HG03354 (cell line): ENCODE results near the gene TBC1D19.
A peak's percentile ranks its signal among the peaks of the same experiment; 100 is the strongest.

Experiments used
- ATAC-seq: cut with Tn5 transposase; IDR thresholded peaks from one replicate; pipeline ENCODE4 v1.9.1; 2021; ENCODE audit warnings: mild to moderate bottlenecking; ENCODE audit not compliant: unreplicated experiment, poor library complexity, severe bottlenecking

Gene TBC1D19

DNA sequence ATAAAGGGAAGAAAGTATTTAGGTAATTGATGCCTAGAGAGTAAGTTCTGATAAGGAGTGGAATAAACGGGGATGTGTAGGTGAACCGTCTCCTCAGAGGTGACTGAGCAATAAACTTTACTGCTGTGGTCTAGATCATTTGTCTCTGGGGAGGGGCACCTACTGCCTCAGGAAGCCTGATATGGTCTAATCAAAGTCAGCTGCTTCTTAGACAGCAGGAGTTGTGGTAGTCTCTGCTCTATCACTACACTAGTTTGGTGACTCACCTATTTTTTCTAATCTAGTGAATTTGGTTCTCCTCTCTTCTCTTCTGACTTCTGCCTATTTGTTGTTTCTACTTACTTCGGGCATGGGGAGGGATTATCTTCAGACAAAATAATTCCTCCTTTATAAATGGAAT, 181.6 kb downstream of the TBC1D19 start:
- ATAC-seq = no peak

DNA sequence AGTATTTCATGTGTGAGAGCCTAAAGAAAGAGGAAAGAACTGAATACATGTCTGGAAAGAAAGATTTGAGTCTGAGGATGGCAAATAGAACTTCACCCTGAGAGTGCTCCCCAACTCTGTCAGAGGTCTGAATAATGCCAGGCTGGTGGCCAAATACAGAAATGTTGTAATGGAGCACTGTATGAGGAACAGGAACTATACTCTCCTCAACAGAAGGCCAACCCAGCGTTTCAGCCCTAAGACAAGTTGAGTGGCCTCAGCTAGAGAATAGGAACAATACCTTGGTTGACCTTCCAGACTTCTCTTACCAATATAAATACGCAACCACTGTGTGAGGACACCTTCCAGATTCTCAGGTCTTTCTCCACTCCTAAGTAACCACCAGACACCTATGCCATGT, 182.3 kb downstream of the TBC1D19 start:
- ATAC-seq = no peak

DNA sequence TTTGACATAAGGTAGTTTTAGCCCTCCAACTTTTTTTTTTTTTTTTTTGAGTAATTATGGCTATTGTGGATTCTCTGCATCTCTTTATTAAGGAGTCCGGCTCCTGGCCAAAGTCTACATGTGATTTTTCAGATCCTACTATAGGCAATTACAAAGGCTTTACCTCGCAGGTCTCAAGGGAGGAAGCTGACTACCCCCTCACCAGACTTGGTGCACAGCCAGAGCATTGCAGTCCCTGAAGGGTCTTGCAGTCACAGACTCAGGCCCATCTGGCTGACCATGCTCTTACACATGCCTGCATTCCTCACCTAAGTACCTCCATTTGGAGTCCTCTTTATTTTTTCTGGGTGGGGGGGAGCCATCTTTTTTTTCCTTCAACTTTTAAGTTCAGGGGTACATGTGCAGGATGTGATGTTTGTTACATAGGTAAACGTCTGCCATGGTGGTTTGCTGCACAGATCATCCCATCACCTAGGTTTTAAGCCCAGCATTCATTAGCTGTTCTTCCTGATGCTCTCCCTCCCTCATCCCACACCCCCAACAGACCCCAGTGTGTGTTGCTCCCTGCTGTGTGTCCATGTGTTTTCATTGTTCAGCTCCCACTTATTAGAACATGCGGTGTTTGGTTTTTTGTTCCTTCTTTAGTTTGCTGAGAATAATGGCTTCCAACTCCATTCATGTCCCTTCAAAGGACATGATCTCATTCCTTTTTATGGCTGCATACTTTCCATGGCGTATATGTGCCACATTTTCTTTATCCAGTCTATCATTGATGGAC, 188.4 kb downstream of the TBC1D19 start:
- ATAC-seq = no peak

DNA sequence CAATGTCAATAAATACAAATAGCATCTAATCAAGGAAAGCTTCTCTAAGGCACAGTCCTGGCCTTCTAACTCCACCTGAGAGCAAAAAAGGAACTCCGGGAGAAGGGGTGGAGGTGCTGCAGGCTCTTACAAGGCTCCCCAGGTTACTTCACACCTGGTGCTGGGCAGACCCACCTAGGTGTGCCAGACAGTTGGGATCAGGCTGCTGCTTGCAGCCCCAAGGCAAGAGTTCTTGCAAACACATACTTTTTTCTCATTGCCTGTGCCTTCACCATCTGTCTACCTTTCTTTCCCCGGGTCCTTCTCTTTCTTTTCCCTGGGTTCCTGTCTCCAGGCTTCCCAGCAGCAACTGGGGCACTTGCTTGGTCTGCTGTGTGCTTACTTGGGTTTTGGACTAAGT, 195.3 kb downstream of the TBC1D19 start:
- no peak for ATAC-seq

DNA sequence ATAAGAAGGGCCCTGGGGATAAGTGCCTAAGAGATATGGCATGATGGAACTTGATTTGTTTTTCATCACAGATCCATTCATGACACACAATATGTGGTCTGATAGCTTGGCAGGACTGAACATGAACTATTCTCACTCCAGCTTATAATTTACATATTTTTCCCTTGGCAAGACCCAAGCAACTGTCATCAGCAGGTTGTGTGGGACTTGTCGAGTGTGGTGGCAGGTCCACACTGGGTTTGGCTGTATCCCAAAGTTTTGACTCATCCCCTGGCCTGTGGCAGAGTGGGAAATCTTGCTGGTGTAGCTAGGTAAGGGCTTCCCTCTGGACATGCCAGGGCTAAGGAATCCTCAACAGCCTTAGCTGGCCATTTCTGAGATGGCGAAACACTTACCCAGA, 195.8 kb downstream of the TBC1D19 start:
- ATAC-seq = no peak

DNA sequence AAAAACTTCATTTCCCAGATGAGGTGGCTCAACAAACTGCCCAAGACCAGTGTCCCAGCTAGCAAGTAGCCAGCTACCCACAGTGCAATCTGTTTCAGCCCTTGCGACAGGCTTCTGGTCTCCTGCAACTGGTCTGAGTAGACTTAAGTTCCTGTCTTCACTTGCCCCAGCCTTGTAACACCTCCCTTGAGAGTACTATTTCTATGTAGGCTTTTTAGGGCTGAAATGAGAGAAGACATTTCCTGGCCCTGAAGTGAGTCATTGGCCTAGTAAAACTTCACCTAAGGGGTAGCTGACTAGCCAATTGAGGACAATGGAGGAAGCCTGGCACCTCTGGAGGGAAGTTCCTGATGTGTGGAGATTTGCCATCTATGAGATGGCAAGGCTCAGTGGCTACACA, 196.7 kb downstream of the TBC1D19 start:
- peak; percentile 94 for ATAC-seq

DNA sequence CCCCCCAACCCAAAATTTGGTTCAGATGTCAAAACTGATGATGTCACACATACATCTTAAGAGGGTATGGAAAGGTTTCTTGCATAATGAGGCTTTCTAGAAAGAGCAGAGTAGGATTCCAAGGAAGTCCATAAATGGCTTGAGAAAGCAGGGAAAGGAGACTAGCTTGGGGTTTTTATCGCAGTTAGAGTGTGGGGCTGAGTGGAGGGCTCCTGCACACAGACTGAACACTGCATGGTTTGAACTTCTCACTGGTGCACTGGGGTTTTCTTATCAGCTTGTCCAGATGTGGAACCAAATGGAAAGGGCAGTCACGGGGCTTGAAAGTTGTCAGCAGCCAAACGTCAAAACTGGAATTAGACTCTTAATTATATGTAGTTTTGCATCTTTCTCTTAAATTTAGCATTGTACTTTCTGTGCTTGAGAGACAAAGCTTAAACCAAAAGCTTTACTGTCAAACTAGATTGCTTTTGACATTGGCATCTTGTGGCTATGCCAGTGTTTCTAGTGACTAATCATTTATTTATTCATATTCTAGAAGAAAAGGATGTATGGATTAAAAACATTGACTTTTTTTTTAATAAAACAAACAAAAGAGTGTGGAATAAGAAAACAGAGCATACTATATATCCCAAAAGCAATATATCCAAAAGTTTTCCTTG, 198.4 kb downstream of the TBC1D19 start:
- ATAC-seq = no peak

DNA sequence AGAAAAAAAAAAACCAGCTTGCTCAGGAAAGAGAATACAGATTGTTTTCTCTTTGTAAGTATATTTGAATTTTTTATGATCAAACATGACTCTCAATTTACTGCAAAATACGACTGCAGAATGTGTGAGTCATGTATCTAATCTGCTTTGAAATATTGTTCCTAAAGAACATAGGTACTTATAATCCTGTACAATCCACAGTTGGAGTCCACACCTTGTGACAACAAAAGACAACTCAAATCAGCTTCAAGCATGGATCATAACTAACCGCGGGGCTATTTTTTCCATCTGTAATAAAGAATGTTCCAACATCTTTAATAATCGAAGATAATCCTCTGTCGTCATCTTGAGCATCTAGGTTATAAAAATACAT, 198.9 kb downstream of the TBC1D19 start:
- no peak for ATAC-seq

DNA sequence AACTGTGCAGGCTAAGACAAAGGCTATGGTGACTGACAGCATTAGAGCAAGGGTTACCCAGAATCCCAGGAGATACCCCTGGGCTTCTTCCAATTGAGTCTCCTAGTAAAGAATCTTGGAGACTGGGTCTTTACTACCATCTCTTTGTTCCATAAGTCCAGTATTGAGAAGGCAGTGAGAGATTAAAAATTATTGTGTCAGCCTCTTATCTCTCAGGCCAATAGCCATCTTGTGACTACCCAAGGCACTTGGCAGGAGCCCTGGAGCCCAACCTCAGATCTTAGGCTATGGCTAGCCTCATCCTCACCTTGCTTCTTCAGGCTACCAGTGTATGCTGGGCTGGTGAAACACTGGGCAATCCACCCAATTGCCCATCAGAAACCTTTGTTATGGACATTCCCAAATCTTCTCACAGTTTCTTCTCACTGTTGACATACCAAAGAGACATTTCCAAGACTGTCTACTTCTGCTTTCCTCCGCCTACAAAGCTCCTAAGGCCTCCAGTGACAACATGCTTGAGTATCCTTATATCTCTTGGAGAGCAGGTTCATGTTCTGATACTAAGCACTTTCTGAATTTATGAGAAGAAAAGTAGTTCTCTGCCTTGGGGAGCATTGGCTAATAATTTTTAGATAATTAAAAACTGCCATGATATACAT, 200.5 kb downstream of the TBC1D19 start:
- no peak for ATAC-seq

DNA sequence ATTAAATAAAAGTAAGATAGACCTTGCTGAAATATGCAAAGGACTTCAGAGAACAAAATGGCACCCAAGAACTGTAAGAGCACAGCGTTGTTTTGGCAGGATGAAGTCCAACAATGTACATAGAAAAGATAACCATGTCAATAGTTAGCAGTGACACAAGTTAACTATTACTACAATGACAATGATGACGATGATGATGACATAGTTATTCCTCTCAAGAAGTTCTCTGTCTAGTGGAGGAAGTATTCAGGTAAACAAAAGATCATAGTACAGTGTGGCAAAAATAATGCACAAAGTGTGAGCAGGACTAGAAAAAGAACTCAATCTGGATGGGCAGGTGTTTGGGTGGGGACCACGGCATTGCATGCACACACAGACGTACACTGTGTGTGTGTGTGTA, 201.4 kb downstream of the TBC1D19 start:
- no peak for ATAC-seq

DNA sequence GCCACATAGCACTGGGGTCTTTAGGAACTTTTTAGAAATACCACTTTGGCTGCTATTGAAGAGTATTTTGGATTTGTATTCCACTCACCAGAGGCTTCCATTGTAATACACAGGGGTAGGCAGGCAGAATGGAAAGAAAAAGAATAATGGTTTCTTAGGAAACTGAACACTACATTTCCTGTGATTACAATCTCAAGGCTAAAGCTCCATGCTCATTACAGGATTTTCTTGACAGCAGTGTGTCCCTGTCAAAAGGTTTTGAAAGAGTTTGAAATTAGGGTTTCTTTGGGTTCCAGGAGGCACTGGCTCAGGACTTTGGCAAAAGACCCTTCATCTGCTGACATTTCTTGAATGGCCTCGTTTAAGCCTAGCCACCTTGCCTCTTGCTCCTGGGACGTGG, 201.9 kb downstream of the TBC1D19 start:
- ATAC-seq = no peak

DNA sequence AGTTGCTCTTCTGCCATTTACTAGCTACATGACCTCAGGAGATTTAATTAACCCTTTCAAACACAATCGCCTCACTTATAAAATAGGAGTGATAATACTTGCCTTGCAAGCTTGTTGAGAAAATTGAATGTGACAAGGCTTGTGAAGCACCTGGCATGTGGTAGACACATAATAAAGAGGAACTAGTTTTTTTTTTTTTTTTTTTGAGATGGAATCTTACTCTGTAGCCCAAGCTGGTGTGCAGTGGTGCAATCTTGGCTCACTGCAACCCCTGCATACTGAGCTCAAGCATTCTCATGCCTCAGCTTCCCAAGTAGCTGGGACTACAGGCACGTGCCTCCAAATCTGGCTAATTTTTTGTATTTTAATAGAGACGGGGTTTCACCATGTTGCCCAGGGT, 203.0 kb downstream of the TBC1D19 start:
- peak; percentile 33 for ATAC-seq

DNA sequence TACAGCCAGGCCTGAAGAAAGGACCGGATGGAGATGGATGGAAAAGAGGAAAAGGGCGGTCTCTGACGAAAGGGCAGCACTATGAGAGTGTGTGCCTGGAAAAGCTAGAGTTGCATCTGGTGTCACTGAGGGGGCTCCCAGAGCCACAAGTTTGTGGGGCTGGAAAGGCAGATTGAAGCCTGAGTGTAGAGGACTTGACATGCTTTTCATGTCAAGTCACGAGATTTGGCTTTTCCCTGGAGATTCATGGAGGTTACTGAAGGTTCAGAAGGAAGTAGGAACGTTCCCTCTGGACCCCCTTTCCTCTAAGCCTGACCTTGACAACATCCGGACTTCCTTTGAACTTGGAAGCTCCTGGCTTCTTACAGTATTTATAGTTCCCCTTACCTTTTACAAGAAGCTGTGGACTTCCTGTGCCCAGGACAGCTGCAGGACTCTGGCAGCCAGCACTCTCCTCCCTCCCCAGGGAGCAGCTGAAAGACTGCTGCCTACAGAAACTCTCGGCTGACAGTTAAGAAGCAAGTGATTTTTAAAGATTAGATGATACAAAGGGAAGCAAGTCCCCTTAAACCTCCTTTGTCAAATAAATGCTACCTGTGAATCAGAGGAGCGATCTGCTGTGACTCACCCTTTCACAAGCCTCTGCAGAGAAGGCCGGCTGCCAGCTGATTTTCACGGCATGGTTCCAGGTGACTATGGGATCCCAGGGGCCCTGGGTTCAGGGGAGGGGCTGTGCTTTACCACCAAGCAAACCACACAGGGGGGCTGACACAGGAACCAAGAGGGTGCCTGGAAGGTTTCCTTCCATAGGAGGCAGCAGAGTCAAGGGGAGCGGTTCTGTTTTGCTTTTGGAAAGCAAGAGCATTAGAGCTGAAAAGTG, 203.8 kb downstream of the TBC1D19 start:
- peak; percentile 69 for ATAC-seq

DNA sequence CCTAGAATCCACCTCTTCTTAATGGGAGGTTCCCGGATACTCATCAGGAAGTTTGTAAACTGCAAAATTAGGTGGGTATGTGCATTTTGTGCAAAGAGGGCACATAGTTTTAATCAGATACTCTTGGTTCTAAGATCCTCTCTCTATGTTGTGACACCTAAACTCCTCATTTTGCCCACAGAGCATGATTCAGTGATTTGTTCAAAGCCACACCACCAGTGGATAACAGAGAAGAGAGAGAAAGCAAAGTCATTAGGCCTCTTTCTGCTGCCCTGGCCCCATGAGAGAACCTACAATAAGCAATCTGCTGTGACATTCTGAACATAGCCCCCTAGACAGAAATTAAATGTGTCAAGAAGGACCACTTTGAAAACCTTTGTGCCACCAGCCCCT, 204.5 kb downstream of the TBC1D19 start:
- no peak for ATAC-seq

DNA sequence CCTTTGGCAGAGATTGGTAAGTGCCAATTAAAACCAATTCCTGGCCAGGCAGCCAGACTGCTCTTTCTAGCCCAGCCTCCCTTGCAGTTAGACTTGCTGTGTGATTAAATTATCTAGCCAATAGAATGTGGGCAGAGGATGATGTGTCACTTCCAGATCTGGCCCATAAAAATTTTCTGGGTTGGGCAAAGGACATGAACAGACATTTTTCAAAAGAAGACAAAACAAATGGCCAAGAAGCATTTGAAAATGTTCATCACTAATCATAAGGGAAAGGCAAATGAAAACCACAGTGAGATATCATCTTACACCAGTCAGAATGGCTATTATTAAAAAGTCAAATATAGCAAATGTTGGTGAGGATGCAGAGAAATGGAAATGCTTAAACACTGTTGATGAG, 205.3 kb downstream of the TBC1D19 start:
- ATAC-seq = no peak

DNA sequence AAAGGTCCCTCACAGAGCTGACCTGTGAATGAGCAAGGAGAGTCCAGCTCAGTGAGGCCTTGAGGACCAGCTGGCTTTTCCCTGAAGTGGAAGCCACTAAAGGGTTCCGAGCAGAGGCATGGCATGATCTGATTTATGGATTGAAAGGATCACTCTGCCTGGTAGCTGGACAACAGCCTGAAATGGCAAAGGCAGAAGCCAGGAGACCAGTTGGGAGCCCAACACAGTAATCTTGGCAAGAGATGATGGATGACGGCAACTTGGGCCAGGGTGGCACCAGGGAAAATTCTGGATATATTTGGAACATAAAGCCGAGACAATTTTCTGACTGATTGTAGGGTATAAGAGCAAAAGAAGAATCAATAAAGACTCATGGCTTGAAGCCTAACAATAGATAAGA, 207.5 kb downstream of the TBC1D19 start:
- no peak for ATAC-seq

DNA sequence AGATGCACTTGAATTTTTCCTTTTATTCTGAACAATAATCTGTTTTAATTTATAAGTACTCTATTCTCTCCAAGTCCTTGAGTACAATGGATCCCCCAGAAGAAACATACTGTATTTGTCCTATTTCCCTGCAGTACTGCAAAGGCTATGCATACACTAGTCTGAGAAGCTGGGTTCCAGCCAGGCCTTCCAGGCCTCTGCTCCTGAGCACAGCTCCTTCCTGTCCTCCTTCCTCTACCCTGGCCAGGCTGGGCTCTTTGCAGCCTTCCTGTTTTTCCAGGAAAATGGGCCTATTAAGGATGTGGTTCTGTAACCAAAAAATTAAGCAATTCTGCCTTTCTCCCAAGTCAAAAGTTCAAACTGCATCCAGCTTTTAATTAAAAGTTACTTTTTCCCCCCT, 208.8 kb downstream of the TBC1D19 start:
- no peak for ATAC-seq

DNA sequence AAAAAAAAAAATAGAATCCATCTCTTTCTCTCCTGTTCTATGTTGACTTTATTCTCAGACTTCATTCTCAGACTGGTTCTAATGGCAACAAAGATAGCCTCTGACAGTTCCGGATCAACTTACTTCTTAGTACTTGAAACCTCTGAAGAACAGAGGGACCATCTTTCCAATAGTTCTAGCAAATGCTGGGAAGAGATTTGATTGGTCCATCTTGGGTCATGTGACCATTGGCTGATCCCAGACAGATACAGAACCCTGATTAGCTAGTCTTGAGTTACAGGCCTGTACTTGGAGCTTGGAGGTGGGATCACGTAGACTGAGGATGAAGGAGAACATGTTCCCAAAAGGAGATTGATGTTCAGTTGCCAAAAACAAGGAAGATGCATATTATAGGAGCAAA, 209.9 kb downstream of the TBC1D19 start:
- no peak for ATAC-seq

DNA sequence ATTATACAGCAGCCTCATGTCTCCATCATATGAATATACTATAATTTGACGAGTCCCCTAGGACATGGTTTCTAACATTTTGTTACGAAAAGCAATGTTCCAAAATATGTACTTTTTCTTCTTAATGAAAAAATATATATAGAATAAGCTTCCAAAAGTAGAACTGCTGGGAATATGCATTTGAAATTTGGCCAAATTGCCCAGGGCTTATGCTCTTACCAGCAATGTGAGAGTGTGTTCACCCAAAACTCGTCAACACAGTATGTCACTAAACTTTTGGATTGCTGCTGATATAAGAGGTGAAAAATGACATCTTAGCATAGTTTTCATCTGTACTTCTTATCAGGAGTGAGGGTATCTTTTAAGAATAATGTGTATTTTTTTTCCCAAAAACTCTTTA, 212.2 kb downstream of the TBC1D19 start:
- no peak for ATAC-seq

DNA sequence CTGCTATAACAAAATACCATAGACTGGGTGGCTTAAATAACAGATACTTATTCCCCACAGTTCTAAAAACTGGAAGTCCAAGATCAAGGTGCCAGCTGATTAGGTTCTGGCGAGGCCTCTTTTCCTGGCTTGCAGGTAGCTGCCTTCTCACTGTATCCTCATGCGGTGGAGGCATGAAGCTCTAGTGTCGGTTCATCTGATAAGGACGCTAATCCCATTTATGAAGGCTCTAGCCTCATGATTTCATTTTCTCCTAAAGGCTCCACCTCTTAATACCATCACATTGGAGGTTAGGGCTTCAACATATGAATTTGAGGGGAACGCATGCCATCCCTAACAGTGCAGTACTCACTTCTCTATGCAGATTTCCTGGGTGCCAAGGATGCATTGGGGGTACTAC, 218.9 kb downstream of the TBC1D19 start:
- no peak for ATAC-seq
